Right lobe of liver (tissue), 4 donors: ENCODE measurements around the gene FSTL4.

Experiments
- POLR2A ChIP-seq: fragments of 450-650 bp; IDR thresholded peaks from one replicate; pipeline ENCODE4 v1.6.1; 2017; ENCODE audit warnings: antibody characterized with exemption, mild to moderate bottlenecking
- TF ChIP-seq, protein P1 (sequence below), 4 donors: fragments of 200-600 bp in 3 of 4; fragments of 450-650 bp in 1 of 4; IDR thresholded peaks; one replicate each; pipeline versions ENCODE4 v1.5.1 to v1.8.0; 2016 to 2022; ENCODE audit warnings: antibody characterized with exemption in 4 of 4, mild to moderate bottlenecking in 2 of 4
- donor health status: DM: no; HTN: no; CAD: no.
- donor health status: DM: no; HTN: no; CAD: no.
- donor health status: DM: no; HTN: yes; CAD: no.

DNA sequence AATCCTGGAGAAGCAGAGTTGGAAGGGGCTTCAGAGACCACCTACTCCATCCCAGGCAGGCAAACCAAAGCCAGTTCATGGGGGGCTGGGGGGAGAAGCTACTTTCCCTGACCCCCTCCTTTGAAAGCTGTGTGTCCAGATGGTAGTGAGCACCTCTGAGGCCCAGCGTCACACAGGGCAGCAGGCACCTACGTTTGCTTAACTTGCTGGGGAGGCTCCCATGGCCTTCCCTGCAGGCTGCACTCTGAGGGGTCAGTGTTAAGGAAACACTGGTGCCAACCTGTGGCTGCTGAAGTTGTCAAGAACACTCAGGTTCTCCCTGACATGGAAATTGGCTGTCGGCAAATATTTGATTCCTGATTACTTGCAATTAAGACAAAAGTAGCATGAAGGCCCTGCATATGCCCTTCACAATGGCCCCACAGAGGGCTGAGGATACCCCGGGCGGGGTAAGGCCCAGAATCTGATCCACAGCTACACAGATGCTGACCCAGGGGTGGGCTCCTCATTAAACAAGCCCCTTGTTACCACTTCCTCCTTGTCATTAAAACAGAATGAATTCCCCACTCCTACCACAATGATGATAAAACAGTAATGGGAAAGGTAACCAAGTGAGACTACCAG, 208.5 kb downstream of the FSTL4 start:
- TF ChIP-seq POLR2A: no peak
- TF ChIP-seq, protein P1, sequence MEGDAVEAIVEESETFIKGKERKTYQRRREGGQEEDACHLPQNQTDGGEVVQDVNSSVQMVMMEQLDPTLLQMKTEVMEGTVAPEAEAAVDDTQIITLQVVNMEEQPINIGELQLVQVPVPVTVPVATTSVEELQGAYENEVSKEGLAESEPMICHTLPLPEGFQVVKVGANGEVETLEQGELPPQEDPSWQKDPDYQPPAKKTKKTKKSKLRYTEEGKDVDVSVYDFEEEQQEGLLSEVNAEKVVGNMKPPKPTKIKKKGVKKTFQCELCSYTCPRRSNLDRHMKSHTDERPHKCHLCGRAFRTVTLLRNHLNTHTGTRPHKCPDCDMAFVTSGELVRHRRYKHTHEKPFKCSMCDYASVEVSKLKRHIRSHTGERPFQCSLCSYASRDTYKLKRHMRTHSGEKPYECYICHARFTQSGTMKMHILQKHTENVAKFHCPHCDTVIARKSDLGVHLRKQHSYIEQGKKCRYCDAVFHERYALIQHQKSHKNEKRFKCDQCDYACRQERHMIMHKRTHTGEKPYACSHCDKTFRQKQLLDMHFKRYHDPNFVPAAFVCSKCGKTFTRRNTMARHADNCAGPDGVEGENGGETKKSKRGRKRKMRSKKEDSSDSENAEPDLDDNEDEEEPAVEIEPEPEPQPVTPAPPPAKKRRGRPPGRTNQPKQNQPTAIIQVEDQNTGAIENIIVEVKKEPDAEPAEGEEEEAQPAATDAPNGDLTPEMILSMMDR (IDR thresholded peaks at IDR 0.05): no peak
